IMR-90 (cell line): ENCODE measurements around the gene RECK. TPM values are rescaled to one million over a fixed set of nuclear protein-coding genes. Genes with fewer than 3 reads are reported as not detected.

Experiments used
- ATAC-seq: fragments of 200-7000 bp; cut with Tn5 transposase; 2 replicates; pipeline ENCODE4 v1.9.1; 2020; ENCODE audit warnings: low read depth, mild to moderate bottlenecking, moderate library complexity
- BruUV-seq: library from RNA; stranded (reverse); fragments of 400-500 nt; replicated peaks from 2 replicates; lab custom pipeline; 2021; lab: Mats Ljungman, UMichigan
- CTCF ChIA-PET: fragments of 300-600 bp; formaldehyde crosslinking; extraction: SDS; loops from one replicate; lab custom pipeline; 2021; ENCODE audit warnings: antibody characterized with exemption; lab: Yijun Ruan, JAX
- POLR2A ChIA-PET: fragments of 300-600 bp; sonication (Branson Sonifier 250); formaldehyde crosslinking; loops from one replicate; lab custom pipeline; 2022; ENCODE audit warnings: antibody characterized with exemption; ENCODE audit not compliant: unreplicated experiment; lab: Charles Lee
- DNase-seq: peaks from one replicate; pipeline ENCODE4 v3.0.0; 2013
- H2AFZ ChIP-seq: replicated peaks from 2 replicates; pipeline ENCODE3; 2013; ENCODE audit warnings: low read length, mild to moderate bottlenecking; ENCODE audit not compliant: poor library complexity
- H2AK5ac ChIP-seq: 2 replicates; pipeline ENCODE4 v1.6.1; 2013; ENCODE audit warnings: low read depth, low read length, inconsistent platforms
- H2AK9ac ChIP-seq: replicated peaks from 2 replicates; pipeline ENCODE3; 2013; ENCODE audit warnings: mild to moderate bottlenecking, low read depth, low read length, moderate library complexity; ENCODE audit not compliant: poor library complexity
- H2BK120ac ChIP-seq: 2 replicates; pipeline ENCODE4 v1.6.1; 2013; ENCODE audit warnings: low read depth, low read length, inconsistent platforms
- H2BK15ac ChIP-seq: 3 replicates; pipeline ENCODE4 v1.6.1; 2013; ENCODE audit warnings: low read depth, low read length, inconsistent platforms
- H2BK20ac ChIP-seq: 2 replicates; pipeline ENCODE4 v1.6.1; 2013; ENCODE audit warnings: low read depth, mild to moderate bottlenecking, inconsistent platforms, low read length, moderate library complexity
- H2BK5ac ChIP-seq: 2 replicates; pipeline ENCODE4 v1.6.1; 2013; ENCODE audit warnings: mild to moderate bottlenecking, low read depth, low read length, inconsistent platforms; ENCODE audit not compliant: poor library complexity, severe bottlenecking
- H3K14ac ChIP-seq: replicated peaks from 2 replicates; pipeline ENCODE4 v1.6.1; 2013; ENCODE audit warnings: low read depth, low read length, inconsistent platforms
- H3K18ac ChIP-seq: 2 replicates; pipeline ENCODE4 v1.6.1; 2013; ENCODE audit warnings: low read depth, low read length, control low read depth
- H3K23ac ChIP-seq: 2 replicates; pipeline ENCODE4 v1.6.1; 2013; ENCODE audit warnings: low read depth, low read length, inconsistent platforms
- H3K27ac ChIP-seq: 2 replicates; pipeline ENCODE4 v1.5.1; 2013; ENCODE audit warnings: mild to moderate bottlenecking, control low read depth, low read length; ENCODE audit not compliant: insufficient read depth
- H3K27me3 ChIP-seq: 2 replicates; pipeline ENCODE4 v1.6.1; 2013; ENCODE audit warnings: low read length; ENCODE audit not compliant: control insufficient read depth, insufficient read depth
- H3K36me3 ChIP-seq: 2 replicates; pipeline ENCODE4 v1.6.1; 2013; ENCODE audit warnings: low read length, mixed read lengths; ENCODE audit not compliant: control insufficient read depth, insufficient read depth
- H3K4ac ChIP-seq: 2 replicates; pipeline ENCODE4 v1.6.1; 2013; ENCODE audit warnings: low read depth, low read length, inconsistent platforms
- H3K4me1 ChIP-seq: 2 replicates; pipeline ENCODE4 v1.6.1; 2013; ENCODE audit warnings: low read length, mixed read lengths; ENCODE audit not compliant: control insufficient read depth, insufficient read depth
- H3K4me2 ChIP-seq: 2 replicates; pipeline ENCODE4 v1.6.1; 2013; ENCODE audit warnings: low read depth, mild to moderate bottlenecking, control low read depth, low read length, moderate library complexity
- H3K4me3 ChIP-seq: 2 replicates; pipeline ENCODE4 v1.5.1; 2013; ENCODE audit warnings: low read depth, mild to moderate bottlenecking, control low read depth, low read length, moderate library complexity; ENCODE audit not compliant: insufficient read depth
- H3K56ac ChIP-seq: 2 replicates; pipeline ENCODE4 v1.6.1; 2013; ENCODE audit warnings: low read length, inconsistent platforms; ENCODE audit not compliant: insufficient read depth; ENCODE audit errors: extremely low read depth
- H3K79me1 ChIP-seq, 2 experiments: 2 replicates each; pipeline ENCODE4 v1.6.1; 2013; ENCODE audit warnings: low read length in 2 of 2, inconsistent platforms in 1 of 2, low read depth in 1 of 2
- H3K9ac ChIP-seq: 2 replicates; pipeline ENCODE4 v1.6.1; 2013; ENCODE audit warnings: low read depth, low read length, control low read depth
- H3K9me1 ChIP-seq: 2 replicates; pipeline ENCODE4 v1.6.1; 2013; ENCODE audit warnings: low read length, inconsistent platforms; ENCODE audit not compliant: insufficient read depth
- H3K9me3 ChIP-seq: 2 replicates; pipeline ENCODE4 v1.6.1; 2013; ENCODE audit warnings: low read length; ENCODE audit not compliant: control insufficient read depth, insufficient read depth
- H4K20me1 ChIP-seq: 2 replicates; pipeline ENCODE4 v1.6.1; 2013; ENCODE audit warnings: low read length, inconsistent platforms; ENCODE audit not compliant: insufficient read depth
- H4K5ac ChIP-seq: 2 replicates; pipeline ENCODE4 v1.6.1; 2013; ENCODE audit warnings: mild to moderate bottlenecking, low read depth, low read length, control low read depth
- H4K8ac ChIP-seq, 2 experiments: 2 replicates each; pipeline ENCODE4 v1.6.1; 2013; ENCODE audit warnings: low read depth in 2 of 2, low read length in 2 of 2, control low read depth in 1 of 2, inconsistent platforms in 1 of 2
- H4K91ac ChIP-seq: 2 replicates; pipeline ENCODE4 v1.6.1; 2013; ENCODE audit warnings: low read depth, low read length, inconsistent platforms; ENCODE audit not compliant: insufficient read depth
- BHLHE40 ChIP-seq: fragments of 150-350 bp; IDR thresholded peaks from 2 replicates; pipeline ENCODE4 v1.6.1; 2016; ENCODE audit warnings: mild to moderate bottlenecking, low read depth, low read length
- CEBPB ChIP-seq: IDR thresholded peaks from 2 replicates; pipeline ENCODE4 v1.6.1; 2012; ENCODE audit warnings: low read depth, low read length, improper control_type of control experiment
- CHD1 ChIP-seq: IDR thresholded peaks from 2 replicates; pipeline ENCODE4 v1.6.1; 2012; ENCODE audit warnings: low read depth, low read length, improper control_type of control experiment
- CTCF ChIP-seq: conservative IDR thresholded peaks from 2 replicates; pipeline ENCODE4 v1.5.1; 2012; ENCODE audit warnings: mild to moderate bottlenecking, low read depth, low read length, improper control_type of control experiment
- ELK1 ChIP-seq: fragments of 150-350 bp; IDR thresholded peaks from 2 replicates; pipeline ENCODE4 v1.6.1; 2016; ENCODE audit warnings: low read depth, mild to moderate bottlenecking, low read length, moderate library complexity, borderline replicate concordance
- FOS ChIP-seq: fragments of 150-350 bp; IDR thresholded peaks from 2 replicates; pipeline ENCODE4 v1.6.1; 2016; ENCODE audit warnings: low read depth, low read length
- MAFK ChIP-seq: IDR thresholded peaks from 2 replicates; pipeline ENCODE4 v1.6.1; 2012; ENCODE audit warnings: low read depth, low read length, improper control_type of control experiment
- MAZ ChIP-seq: IDR thresholded peaks from 2 replicates; pipeline ENCODE4 v1.6.1; 2012; ENCODE audit warnings: low read depth, mild to moderate bottlenecking, low read length, improper control_type of control experiment, moderate library complexity, borderline replicate concordance
- MXI1 ChIP-seq: IDR thresholded peaks from 2 replicates; pipeline ENCODE4 v1.6.1; 2012; ENCODE audit warnings: low read depth, mild to moderate bottlenecking, low read length, moderate library complexity, borderline replicate concordance
- NFE2L2 ChIP-seq: fragments of 150-350 bp; IDR thresholded peaks from 2 replicates; pipeline ENCODE4 v1.6.1; 2016; ENCODE audit warnings: low read depth, mild to moderate bottlenecking, low read length
- POLR2A ChIP-seq: IDR thresholded peaks from 2 replicates; pipeline ENCODE4 v1.6.1; 2012; ENCODE audit warnings: mild to moderate bottlenecking, low read depth, low read length
- RAD21 ChIP-seq: IDR thresholded peaks from 2 replicates; pipeline ENCODE4 v1.6.1; 2012; ENCODE audit warnings: low read length, improper control_type of control experiment
- RCOR1 ChIP-seq: IDR thresholded peaks from 2 replicates; pipeline ENCODE4 v1.6.1; 2012; ENCODE audit warnings: mild to moderate bottlenecking, low read length, improper control_type of control experiment; ENCODE audit not compliant: insufficient replicate concordance
- RFX5 ChIP-seq: IDR thresholded peaks from 2 replicates; pipeline ENCODE4 v1.8.0; 2012; ENCODE audit warnings: low read depth, mild to moderate bottlenecking, low read length, moderate library complexity
- SMC3 ChIP-seq: fragments of 150-350 bp; IDR thresholded peaks from 2 replicates; pipeline ENCODE4 v1.6.1; 2016; ENCODE audit warnings: low read depth, mild to moderate bottlenecking, antibody characterized with exemption, low read length, moderate library complexity
- USF2 ChIP-seq: fragments of 150-350 bp; IDR thresholded peaks from 2 replicates; pipeline ENCODE4 v1.6.1; 2017; ENCODE audit warnings: mild to moderate bottlenecking, antibody characterized with exemption, low read length, low read depth
- WGBS, 2 experiments: methylation state at CpG; one replicate each; pipeline versions ENCODE4 v1.1.5 to v1.1.7; 2013; ENCODE audit warnings: missing lambda C conversion rate in 2 of 2; ENCODE audit not compliant: insufficient read length in 1 of 2; ENCODE audit errors: extremely low coverage in 2 of 2; 5-methylcytosine and 5-hydroxymethylcytosine counted together
- dilution Hi-C: fragments of 300-500 bp; cut with HindIII; formaldehyde crosslinking; loops from one replicate; pipeline ENCODE4 v1.14.3; 2018; ENCODE audit warnings: low sequenced_read_pairs; ENCODE audit not compliant: unreplicated experiment
- in situ Hi-C: fragments of 300-500 bp; cut with MboI; formaldehyde crosslinking; loops from 3 replicates; pipeline ENCODE4 v1.14.3; 2019; ENCODE audit warnings: low sequenced_read_pairs, inconsistent platforms, mixed read lengths
- intact Hi-C: fragments of 100-400 bp; cut with micrococcal nuclease; formaldehyde crosslinking; loops from 2 replicates; pipeline ENCODE4 v1.10.0; 2022
- polyA plus RNA-seq, 3 experiments: library from polyadenylated mRNA; depleted of rRNA; stranded (reverse); fragments of >200 nt; gene quantifications; 2 replicates each; pipeline ENCODE4 v1.2.3, GENCODE V29; 2012; ENCODE audit warnings: low replicate concordance in 1 of 3
- total RNA-seq: library from RNA; depleted of rRNA; stranded (reverse); fragments of >200 nt; gene quantifications from 2 replicates; pipeline ENCODE4 v1.2.3, GENCODE V29; 2012

RECK gene
- total and polyA plus RNA-seq, 2 of the 4 experiments (the other 2 are of a cell fraction) = 23.5 to 44.0 TPM

GRCh38 chr9:36007316-36007708 is 29.4 kb upstream of the RECK start:
- Histone ChIP-seq H2BK20ac (no peak overlapping the region; the same call in 1 of the 2 replicates), H3K9me3 (peaks cover 9% of the 10 kb centered on the region), H3K56ac (no peak overlapping the region), H4K91ac (no peak overlapping the region), H2AK9ac (no peak overlapping the region), H3K14ac (no peak overlapping the region), H4K20me1 (no peaks in the 10 kb centered on the region), H3K27me3 (peaks cover 1% of the 10 kb centered on the region), H3K23ac (no peak overlapping the region), H2AFZ (no peak overlapping the region), H4K5ac (no peak overlapping the region), H3K9ac (no peak overlapping the region), H3K9me1 (peaks cover 5% of the 10 kb centered on the region; the same call in 1 of the 2 replicates), H3K4me2 (no peak overlapping the region), H4K8ac (no peak overlapping the region), H3K36me3 (no peaks in the 10 kb centered on the region), H2BK120ac (no peak overlapping the region), H3K27ac (no peak overlapping the region), H3K4ac (no peak overlapping the region), H3K4me3 (no peak overlapping the region), H2BK15ac (no peak overlapping the region), H3K4me1 (peaks cover 2% of the 10 kb centered on the region; the same call in 1 of the 2 replicates), H3K79me1 (no peaks in the 10 kb centered on the region), H2BK5ac (no peak overlapping the region), H2AK5ac (no peak overlapping the region), H3K18ac (no peak overlapping the region)
- intact Hi-C loops (no loop called here), in situ Hi-C loops (no loop called here), dilution Hi-C loops (no loop called here)
- ChIA-PET POLR2A (no interaction called here), CTCF (interaction anchor here (1.2 kb wide), 1 partner anchor 53 kb away, joined by 4 read pairs; no protein-coding TSS in a partner anchor)
- ATAC-seq (no peak), DNase-seq (no peak)
- 100% methylated on average over 1 of the region's 1 CpG; no CpG with 5 or more reads in 1 of the 2 experiments for WGBS, 2 experiments
- no TSS peak for BruUV-seq
- no peak for TF ChIP-seq BHLHE40
- no peak for TF ChIP-seq CHD1
- TF ChIP-seq RCOR1 = no peak
- no peak for TF ChIP-seq MAFK
- no peak for TF ChIP-seq RAD21
- no peak for TF ChIP-seq FOS
- no peak for TF ChIP-seq MAZ
- no peak for TF ChIP-seq CTCF
- no peak for TF ChIP-seq POLR2A
- no peak for TF ChIP-seq SMC3
- no peak for TF ChIP-seq NFE2L2
- no peak for TF ChIP-seq CEBPB
- TF ChIP-seq MXI1 = no peak
- TF ChIP-seq USF2 = no peak
- no peak for TF ChIP-seq RFX5
- no peak for TF ChIP-seq ELK1
